Ovary (tissue), 3 donors: ENCODE data around the gene APBA2.

Experiments used
- CTCF ChIP-seq, 3 donors: fragments of 450-650 bp in 2 of 3; fragments of 200-600 bp in 1 of 3; IDR thresholded peaks; one replicate each; pipeline versions ENCODE4 v1.5.1 to v1.8.0; 2016 to 2022; ENCODE audit warnings: antibody characterized with exemption in 3 of 3, mild to moderate bottlenecking in 1 of 3
- EP300 ChIP-seq: sonication (generic); formaldehyde crosslinking; IDR thresholded peaks from one replicate; pipeline ENCODE4 v1.6.1; 2017; ENCODE audit warnings: antibody characterized with exemption
- POLR2A ChIP-seq: fragments of 450-650 bp; IDR thresholded peaks from one replicate; pipeline ENCODE4 v1.6.1; 2017; ENCODE audit warnings: antibody characterized with exemption, mild to moderate bottlenecking, moderate library complexity
- donor health status: DM: no; HTN: no; CAD: no.

GRCh38 chr15:28918141-28918983, 32.6 kb downstream of the APBA2 start:
- TF ChIP-seq CTCF (IDR thresholded peaks at IDR 0.05) (no peak), EP300 (no peak), POLR2A (no peak)
